HEK293 (cell line): Measurements from ENCODE around the gene CBX2.
A peak's percentile ranks its signal among the peaks of the same experiment; 100 is the strongest.

Source experiments
- OVOL3 ChIP-seq: fragments of 450-650 bp; formaldehyde crosslinking; IDR thresholded peaks from 2 replicates; pipeline ENCODE4 v1.5.1; 2016; ENCODE audit warnings: missing biosample characterization, missing genetic modification characterization
- REST ChIP-seq: fragments of 450-650 bp; formaldehyde crosslinking; IDR thresholded peaks from 2 replicates; pipeline ENCODE4 v1.5.1; 2016; ENCODE audit warnings: missing biosample characterization, missing genetic modification characterization
- ZBTB21 ChIP-seq: fragments of 450-650 bp; formaldehyde crosslinking; IDR thresholded peaks from 2 replicates; pipeline ENCODE4 v1.5.1; 2017; ENCODE audit warnings: missing biosample characterization, missing genetic modification characterization
- ZNF121 ChIP-seq: fragments of 450-650 bp; formaldehyde crosslinking; IDR thresholded peaks from 2 replicates; pipeline ENCODE4 v1.5.1; 2016; ENCODE audit warnings: missing biosample characterization, missing genetic modification characterization
- ZNF138 ChIP-seq: fragments of 450-650 bp; formaldehyde crosslinking; IDR thresholded peaks from 2 replicates; pipeline ENCODE4 v1.5.1; 2016; ENCODE audit warnings: missing biosample characterization, missing genetic modification characterization, borderline replicate concordance
- ZNF239 ChIP-seq: fragments of 450-650 bp; formaldehyde crosslinking; IDR thresholded peaks from 2 replicates; pipeline ENCODE4 v1.5.1; 2016; ENCODE audit warnings: missing biosample characterization, missing genetic modification characterization
- ZNF416 ChIP-seq: fragments of 450-650 bp; formaldehyde crosslinking; IDR thresholded peaks from 2 replicates; pipeline ENCODE4 v1.5.1; 2016; ENCODE audit warnings: missing biosample characterization, missing genetic modification characterization
- ZNF624 ChIP-seq: fragments of 450-650 bp; formaldehyde crosslinking; IDR thresholded peaks from 2 replicates; pipeline ENCODE4 v1.5.1; 2017; ENCODE audit warnings: missing biosample characterization, missing genetic modification characterization
- TF ChIP-seq, protein P1 (sequence below): fragments of 450-650 bp; formaldehyde crosslinking; IDR thresholded peaks from 2 replicates; pipeline ENCODE4 v1.5.1; 2016; ENCODE audit warnings: missing biosample characterization, missing genetic modification characterization
- TF ChIP-seq, protein P2 (sequence below): fragments of 450-650 bp; formaldehyde crosslinking; IDR thresholded peaks from 2 replicates; pipeline ENCODE4 v1.5.0; 2017; ENCODE audit warnings: missing biosample characterization, missing genetic modification characterization, borderline replicate concordance

DNA sequence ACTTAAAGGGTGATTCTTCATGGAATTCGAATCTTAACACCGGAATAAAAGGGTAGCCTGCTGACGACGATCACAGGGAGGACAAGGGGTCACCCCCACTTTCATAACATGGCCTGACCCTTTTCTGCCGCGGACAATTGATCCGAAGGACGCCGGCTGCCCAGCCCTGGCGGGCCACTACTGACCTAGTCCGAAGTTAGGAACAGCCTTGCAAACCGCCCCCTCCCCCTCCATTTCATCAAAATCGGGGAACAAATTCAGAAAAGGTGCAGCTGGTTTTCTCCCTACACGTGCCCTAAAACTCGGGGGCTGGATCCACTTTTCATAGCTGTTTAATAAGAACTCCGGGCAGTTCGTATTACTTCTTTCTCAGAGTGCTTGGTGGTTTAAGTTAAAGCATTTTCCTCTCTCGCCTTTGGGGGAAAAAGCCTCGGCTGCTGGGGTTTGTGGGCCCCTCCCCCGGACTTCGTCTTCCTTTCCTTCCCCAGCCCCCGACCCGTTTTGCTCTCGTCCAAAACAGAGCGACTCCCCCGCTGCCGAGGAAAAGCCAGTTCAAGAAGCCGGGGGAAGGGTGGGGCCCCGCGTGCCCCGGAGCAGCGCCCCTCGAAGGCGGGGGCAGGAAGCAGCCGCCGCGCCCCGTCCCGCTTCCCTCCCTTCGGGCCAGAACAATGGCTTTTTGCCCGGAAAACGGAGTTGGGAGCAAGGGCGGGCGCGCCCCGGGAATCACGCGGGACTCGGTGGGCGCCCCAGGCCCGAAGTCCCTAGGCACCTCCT lies 641 bp upstream of the CBX2 start:
- TF ChIP-seq, protein P1, sequence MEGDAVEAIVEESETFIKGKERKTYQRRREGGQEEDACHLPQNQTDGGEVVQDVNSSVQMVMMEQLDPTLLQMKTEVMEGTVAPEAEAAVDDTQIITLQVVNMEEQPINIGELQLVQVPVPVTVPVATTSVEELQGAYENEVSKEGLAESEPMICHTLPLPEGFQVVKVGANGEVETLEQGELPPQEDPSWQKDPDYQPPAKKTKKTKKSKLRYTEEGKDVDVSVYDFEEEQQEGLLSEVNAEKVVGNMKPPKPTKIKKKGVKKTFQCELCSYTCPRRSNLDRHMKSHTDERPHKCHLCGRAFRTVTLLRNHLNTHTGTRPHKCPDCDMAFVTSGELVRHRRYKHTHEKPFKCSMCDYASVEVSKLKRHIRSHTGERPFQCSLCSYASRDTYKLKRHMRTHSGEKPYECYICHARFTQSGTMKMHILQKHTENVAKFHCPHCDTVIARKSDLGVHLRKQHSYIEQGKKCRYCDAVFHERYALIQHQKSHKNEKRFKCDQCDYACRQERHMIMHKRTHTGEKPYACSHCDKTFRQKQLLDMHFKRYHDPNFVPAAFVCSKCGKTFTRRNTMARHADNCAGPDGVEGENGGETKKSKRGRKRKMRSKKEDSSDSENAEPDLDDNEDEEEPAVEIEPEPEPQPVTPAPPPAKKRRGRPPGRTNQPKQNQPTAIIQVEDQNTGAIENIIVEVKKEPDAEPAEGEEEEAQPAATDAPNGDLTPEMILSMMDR, result peak; percentile 95
- TF ChIP-seq OVOL3 (tag by site-specific recombination), result no peak
- TF ChIP-seq REST (tag by site-specific recombination), result no peak
- TF ChIP-seq ZNF239 (tag by site-specific recombination), result no peak
- no peak for TF ChIP-seq ZNF121
- TF ChIP-seq ZBTB21 (tag by site-specific recombination), result 0 out of 2 replicates have a peak, but pooled peaks have one; percentile 33
- TF ChIP-seq, protein P2, sequence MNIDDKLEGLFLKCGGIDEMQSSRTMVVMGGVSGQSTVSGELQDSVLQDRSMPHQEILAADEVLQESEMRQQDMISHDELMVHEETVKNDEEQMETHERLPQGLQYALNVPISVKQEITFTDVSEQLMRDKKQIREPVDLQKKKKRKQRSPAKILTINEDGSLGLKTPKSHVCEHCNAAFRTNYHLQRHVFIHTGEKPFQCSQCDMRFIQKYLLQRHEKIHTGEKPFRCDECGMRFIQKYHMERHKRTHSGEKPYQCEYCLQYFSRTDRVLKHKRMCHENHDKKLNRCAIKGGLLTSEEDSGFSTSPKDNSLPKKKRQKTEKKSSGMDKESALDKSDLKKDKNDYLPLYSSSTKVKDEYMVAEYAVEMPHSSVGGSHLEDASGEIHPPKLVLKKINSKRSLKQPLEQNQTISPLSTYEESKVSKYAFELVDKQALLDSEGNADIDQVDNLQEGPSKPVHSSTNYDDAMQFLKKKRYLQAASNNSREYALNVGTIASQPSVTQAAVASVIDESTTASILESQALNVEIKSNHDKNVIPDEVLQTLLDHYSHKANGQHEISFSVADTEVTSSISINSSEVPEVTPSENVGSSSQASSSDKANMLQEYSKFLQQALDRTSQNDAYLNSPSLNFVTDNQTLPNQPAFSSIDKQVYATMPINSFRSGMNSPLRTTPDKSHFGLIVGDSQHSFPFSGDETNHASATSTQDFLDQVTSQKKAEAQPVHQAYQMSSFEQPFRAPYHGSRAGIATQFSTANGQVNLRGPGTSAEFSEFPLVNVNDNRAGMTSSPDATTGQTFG (tag by site-specific recombination), result no peak
- TF ChIP-seq ZNF138, result no peak
- TF ChIP-seq ZNF624 (tag by site-specific recombination), result no peak
- no peak for TF ChIP-seq ZNF416 (tag by site-specific recombination)
